GM13977 (cell line): ENCODE data around the gene MAT2A.
"Not testable (repeated sequence)": the region's sequence is repeated elsewhere in the genome, so short reads cannot be mapped to it uniquely, and the experiment has no call there.

Experiments
- DNase-seq: peaks from one replicate; pipeline ENCODE4 v3.0.0; 2012; ENCODE audit warnings: low spot score
- CTCF ChIP-seq: IDR thresholded peaks from 2 replicates; pipeline ENCODE4 v1.5.1; 2012; ENCODE audit warnings: mild to moderate bottlenecking, control low read depth; ENCODE audit not compliant: insufficient read depth; ENCODE audit errors: extremely low read depth, missing control alignments
- in situ Hi-C: fragments of 300-500 bp; cut with MboI; formaldehyde crosslinking; loops from one replicate; pipeline ENCODE4 v1.12.0; 2022; ENCODE audit warnings: low sequenced_read_pairs, low pct_unique_long_range_greater_than_20kb, mixed read lengths, inconsistent platforms; ENCODE audit not compliant: unreplicated experiment

Gene MAT2A

GRCh38 chr2:85553184-85553583 is 14.2 kb downstream of the MAT2A start:
- DNase-seq: no peak
- in situ Hi-C loops: loop anchor here (5.0 kb wide), 1 partner anchor 131 kb away; no protein-coding TSS in a partner anchor
- TF ChIP-seq CTCF: no peak

- in situ Hi-C loops: loop anchor here (5.0 kb wide), 1 partner anchor 133 kb away; no protein-coding TSS in a partner anchor
- no peak for TF ChIP-seq CTCF
- no peak for DNase-seq
Observed at GRCh38 chr2:85554980-85555612, 16.1 kb downstream of the MAT2A start.

- in situ Hi-C loops: no loop called here
- no peak for DNase-seq
- no peak for TF ChIP-seq CTCF
Observed at GRCh38 chr2:85557130-85557529, 18.2 kb downstream of the MAT2A start.

GRCh38 chr2:85558160-85558559 is 19.2 kb downstream of the MAT2A start:
- in situ Hi-C loops: no loop called here
- TF ChIP-seq CTCF: no peak

GRCh38 chr2:85560403-85560726 is 21.4 kb downstream of the MAT2A start:
- in situ Hi-C loops: not testable (repeated sequence)

More at GRCh38 chr2:85558160-85558559, 19.2 kb downstream of the MAT2A start:
- DNase-seq: no peak

GRCh38 chr2:85560812-85561279 is 21.9 kb downstream of the MAT2A start:
- no peak for DNase-seq
- no peak for TF ChIP-seq CTCF
- in situ Hi-C loops: no loop called here

More at GRCh38 chr2:85560403-85560726, 21.4 kb downstream of the MAT2A start:
- not testable (repeated sequence) for DNase-seq

GRCh38 chr2:85561280-85562212 is 22.6 kb downstream of the MAT2A start, which contains the start of gene GGCX:
Gene GGCX (minus strand): TSS chr2:85561493. CDS start chr2:85561428, 65 bp downstream.
- DNase-seq: peak; percentile 91
- in situ Hi-C loops: no loop called here
- no peak for TF ChIP-seq CTCF
